Panc1 (cell line): ENCODE results near the gene FGF22. TPM values are rescaled to one million over a fixed set of nuclear protein-coding genes. Genes with fewer than 3 reads are reported as not detected.
"Not testable (repeated sequence)": the region's sequence is repeated elsewhere in the genome, so short reads cannot be mapped to it uniquely, and the experiment has no call there.

Experiments
- ATAC-seq: fragments of 200-7000 bp; cut with Tn5 transposase; 2 replicates; pipeline ENCODE4 v1.9.1; 2020; ENCODE audit warnings: mild to moderate bottlenecking, moderate library complexity
- BruUV-seq: library from RNA; stranded (reverse); fragments of 400-500 nt; replicated peaks from 2 replicates; lab custom pipeline; 2021; lab: Mats Ljungman, UMichigan
- CTCF ChIA-PET: fragments of 300-600 bp; sonication (Branson Sonifier 250); formaldehyde crosslinking; loops from one replicate; lab custom pipeline; 2022; ENCODE audit warnings: antibody characterized with exemption; lab: Charles Lee
- POLR2A ChIA-PET: fragments of 300-600 bp; sonication (Branson Sonifier 250); formaldehyde crosslinking; loops from one replicate; lab custom pipeline; 2022; ENCODE audit warnings: antibody characterized with exemption; lab: Charles Lee
- DNase-seq: peaks from one replicate; pipeline ENCODE4 v3.0.0-alpha.2; 2010; ENCODE audit warnings: low read depth, low spot score
- H3K27ac ChIP-seq: 2 replicates; pipeline ENCODE4 v1.5.1; 2011; ENCODE audit warnings: mild to moderate bottlenecking, low read length, inconsistent platforms
- H3K27me3 ChIP-seq: fragments of 200-500 bp; sonication (Bioruptor generic); 2 replicates; pipeline ENCODE4 v1.6.0; 2014; ENCODE audit warnings: low read length, inconsistent platforms; ENCODE audit not compliant: control insufficient read depth, insufficient read depth
- H3K36me3 ChIP-seq: fragments of 200-500 bp; sonication (Bioruptor generic); 2 replicates; pipeline ENCODE4 v1.5.1; 2014; ENCODE audit warnings: inconsistent platforms, mild to moderate bottlenecking, low read length, moderate library complexity; ENCODE audit not compliant: control insufficient read depth, insufficient read depth
- H3K4me1 ChIP-seq: 2 replicates; pipeline ENCODE4 v1.5.1; 2011; ENCODE audit warnings: inconsistent platforms, mild to moderate bottlenecking, low read length, moderate library complexity; ENCODE audit not compliant: control insufficient read depth, insufficient read depth
- H3K4me3 ChIP-seq, 2 experiments: 2 replicates each; pipeline ENCODE4 v1.5.1; 2011 to 2012; ENCODE audit warnings: low read depth in 2 of 2, low read length in 2 of 2, mild to moderate bottlenecking in 2 of 2, inconsistent platforms in 1 of 2, moderate library complexity in 1 of 2
- H3K9me3 ChIP-seq: fragments of 200-500 bp; sonication (Bioruptor generic); 2 replicates; pipeline ENCODE4 v1.5.1; 2014; ENCODE audit warnings: low read depth, mild to moderate bottlenecking, inconsistent platforms, low read length, moderate library complexity; ENCODE audit not compliant: control insufficient read depth, insufficient read depth
- CTCF ChIP-seq: fragments of 450-650 bp; IDR thresholded peaks from 2 replicates; pipeline ENCODE4 v1.5.1; 2017; ENCODE audit warnings: mild to moderate bottlenecking
- POLR2AphosphoS5 ChIP-seq: IDR thresholded peaks from 2 replicates; pipeline ENCODE4 v1.6.1; 2012; ENCODE audit warnings: mild to moderate bottlenecking, low read depth, low read length, moderate library complexity
- REST ChIP-seq, 2 experiments: IDR thresholded peaks; 2 replicates each; pipeline ENCODE4 v1.6.1; 2011 to 2012; ENCODE audit warnings: low read depth in 2 of 2, control low read depth in 1 of 2, low read length in 1 of 2, mild to moderate bottlenecking in 1 of 2, moderate library complexity in 1 of 2; ENCODE audit not compliant: insufficient read depth in 1 of 2
- SIN3A ChIP-seq: IDR thresholded peaks from 2 replicates; pipeline ENCODE4 v1.6.1; 2012; ENCODE audit warnings: low read depth, mild to moderate bottlenecking, low read length, moderate library complexity, borderline replicate concordance; ENCODE audit not compliant: insufficient read depth
- TCF7L2 ChIP-seq: IDR thresholded peaks from 2 replicates; pipeline ENCODE4 v1.6.1; 2011; ENCODE audit warnings: mild to moderate bottlenecking, low read depth, low read length, inconsistent platforms
- in situ Hi-C: cut with HindIII; loops from 2 replicates; pipeline ENCODE4 v1.10.0; 2016; ENCODE audit warnings: low sequenced_read_pairs, low pct_unique_long_range_greater_than_20kb
- intact Hi-C: fragments of 100-400 bp; cut with micrococcal nuclease; formaldehyde crosslinking; loops from one replicate; pipeline ENCODE4 v1.10.0; 2022; ENCODE audit not compliant: unreplicated experiment
- total RNA-seq: library from RNA; stranded (reverse); gene quantifications from one replicate; pipeline ENCODE4 v1.2.1, GENCODE V29; 2021; ENCODE audit not compliant: unreplicated experiment

FGF22 gene
- total RNA-seq, 1 experiment from 2014 or later = 0.72 TPM

GRCh38 chr19:601790-602189, 37.9 kb upstream of the FGF22 start:
- CTCF ChIA-PET = no interaction called here
- H3K4me1 ChIP-seq = no peaks in the 10 kb centered on the region
- ATAC-seq = no peak
- POLR2A ChIA-PET = no interaction called here
- in situ Hi-C loops = no loop called here
- no peaks in the 10 kb centered on the region for H3K9me3 ChIP-seq
- BruUV-seq = no TSS peak
- DNase-seq = no peak
- no peak overlapping the region for H3K4me3 ChIP-seq
- H3K36me3 ChIP-seq = no peaks in the 10 kb centered on the region
- TF ChIP-seq CTCF (no peak), POLR2AphosphoS5 (no peak), TCF7L2 (no peak), SIN3A (no peak), REST (IDR thresholded peaks at IDR 0.05; ENCODE audit: insufficient read depth in 1 of 2, low read depth in 2 of 2, low read length in 1 of 2) (no peak)
- no peaks in the 10 kb centered on the region for H3K27me3 ChIP-seq
- intact Hi-C loops = no loop called here
- no peak overlapping the region for H3K27ac ChIP-seq

DNA sequence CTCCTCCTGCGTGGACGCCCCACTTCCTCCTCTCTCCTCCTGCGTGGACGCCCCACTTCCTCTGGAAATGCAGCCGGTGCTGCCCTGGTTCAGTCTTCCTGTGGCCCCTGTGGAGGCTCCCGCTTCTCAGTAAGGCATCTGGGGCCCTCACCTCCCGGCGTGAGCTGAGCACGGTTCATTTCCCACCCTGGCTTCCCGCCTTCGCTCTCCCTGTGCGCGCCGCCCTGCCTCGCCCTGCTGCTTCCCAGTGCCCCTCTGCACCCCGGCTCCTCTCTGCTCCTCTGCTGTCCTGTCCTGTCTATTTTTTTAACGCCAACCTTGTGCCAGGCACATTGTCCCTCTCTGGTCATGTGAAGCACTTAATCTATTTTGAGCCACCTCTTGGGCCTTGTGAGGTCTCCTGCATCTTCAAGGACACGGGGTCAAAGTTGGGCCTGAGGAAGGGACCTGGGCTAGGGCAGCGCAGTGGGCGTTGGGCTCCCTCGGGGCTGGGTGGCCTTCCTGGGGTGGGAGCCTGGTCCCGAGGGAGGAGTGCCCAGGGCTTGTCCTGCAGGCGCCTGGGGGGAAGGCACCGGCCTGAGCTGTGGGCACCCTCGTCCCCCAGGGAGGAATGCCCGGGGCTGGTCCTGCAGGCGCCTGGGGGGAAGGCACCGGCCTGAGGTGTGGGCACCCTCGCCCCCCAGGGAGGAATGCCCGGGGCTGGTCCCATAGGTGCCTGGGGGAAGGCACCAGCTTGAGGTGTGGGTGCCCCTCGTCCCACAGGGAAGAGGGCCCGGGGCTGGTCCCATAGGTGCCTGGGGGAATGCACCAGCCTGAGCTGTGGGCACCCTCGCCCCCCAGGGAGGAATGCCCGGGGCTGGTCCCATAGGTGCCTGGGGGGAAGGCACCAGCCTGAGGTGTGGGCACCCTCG, 37.0 kb upstream of the FGF22 start:
- Histone ChIP-seq H3K27me3 (no peaks in the 10 kb centered on the region), H3K4me1 (no peaks in the 10 kb centered on the region), H3K4me3 (no peak overlapping the region), H3K9me3 (no peaks in the 10 kb centered on the region), H3K36me3 (no peaks in the 10 kb centered on the region), H3K27ac (no peak overlapping the region)
- in situ Hi-C loops (no loop called here), intact Hi-C loops (no loop called here)
- no peak for ATAC-seq
- ChIA-PET CTCF (no interaction called here), POLR2A (no interaction called here)
- no peak for DNase-seq
- TF ChIP-seq CTCF = no peak
- TF ChIP-seq POLR2AphosphoS5 = no peak
- no peak for TF ChIP-seq REST (IDR thresholded peaks at IDR 0.05; ENCODE audit: insufficient read depth in 1 of 2, low read depth in 2 of 2, low read length in 1 of 2)
- no peak for TF ChIP-seq SIN3A
- no peak for TF ChIP-seq TCF7L2
- BruUV-seq = no TSS peak

DNA sequence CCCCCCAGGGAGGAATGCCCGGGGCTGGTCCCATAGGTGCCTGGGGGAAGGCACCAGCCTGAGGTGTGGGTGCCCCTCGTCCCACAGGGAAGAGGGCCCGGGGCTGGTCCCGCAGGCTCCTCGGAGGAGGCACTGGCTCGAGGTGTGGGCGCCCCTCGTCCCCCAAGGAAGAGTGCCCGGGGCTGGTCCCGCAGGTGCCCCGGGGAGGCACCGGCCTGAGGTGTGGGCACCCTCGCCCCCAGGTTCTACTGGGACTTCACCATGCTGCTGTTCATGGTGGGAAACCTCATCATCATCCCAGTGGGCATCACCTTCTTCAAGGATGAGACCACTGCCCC, 36.4 kb upstream of the FGF22 start:
- in situ Hi-C loops, H3K4me3 ChIP-seq, H3K4me1 ChIP-seq, intact Hi-C loops, CTCF ChIA-PET, BruUV-seq, H3K36me3 ChIP-seq, H3K27me3 ChIP-seq, POLR2A ChIA-PET, H3K27ac ChIP-seq, ATAC-seq, DNase-seq, H3K9me3 ChIP-seq: not testable (repeated sequence)
